GM19463 (cell line): ENCODE measurements around the gene UBE2D4.
"Not testable (repeated sequence)": the region's sequence is repeated elsewhere in the genome, so short reads cannot be mapped to it uniquely, and the experiment has no call there.

ENCODE experiments used
- ATAC-seq: cut with Tn5 transposase; IDR thresholded peaks from one replicate; pipeline ENCODE4 v1.9.1; 2021; ENCODE audit warnings: mild to moderate bottlenecking, moderate library complexity; ENCODE audit not compliant: unreplicated experiment

The UBE2D4 gene

DNA sequence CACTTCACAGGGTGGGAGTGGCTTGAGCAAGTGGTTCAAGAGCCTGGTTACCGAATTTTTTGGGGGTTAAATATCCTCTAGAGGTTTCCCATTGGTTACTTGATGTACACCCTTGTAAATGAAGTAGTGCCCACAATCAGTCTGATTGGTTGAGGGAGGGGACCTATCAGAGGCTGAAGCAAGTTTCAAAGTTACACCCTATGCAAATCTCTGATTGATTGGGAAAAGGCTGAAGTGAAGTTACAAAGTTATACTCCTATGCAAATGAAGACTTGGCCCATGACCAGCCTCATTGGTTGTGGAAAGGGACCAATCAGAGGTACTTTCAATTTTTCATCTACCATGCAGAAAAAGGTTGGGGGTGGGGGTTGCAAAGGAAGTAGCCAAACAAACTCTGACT is 34.7 kb downstream of the UBE2D4 start:
- no peak for ATAC-seq

DNA sequence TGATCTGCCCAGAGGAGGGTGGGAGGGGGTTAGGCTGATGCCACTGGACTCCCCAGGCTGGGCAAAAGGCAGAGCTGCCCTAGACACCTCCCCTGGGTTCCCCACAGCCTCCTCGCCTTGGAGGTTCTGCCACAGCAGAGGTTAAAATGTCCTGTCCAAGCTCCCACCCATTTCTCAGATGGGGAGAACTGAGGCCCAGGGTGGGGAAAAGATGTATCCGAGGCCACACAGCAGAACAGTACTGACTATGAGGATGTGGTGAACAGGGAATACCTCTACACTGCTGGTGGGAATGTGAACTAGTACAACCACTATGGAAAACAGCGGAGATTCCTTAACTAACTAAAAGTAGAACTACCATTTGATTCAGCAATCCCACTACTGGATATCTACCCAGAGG is 40.2 kb downstream of the UBE2D4 start:
- ATAC-seq = not testable (repeated sequence)

DNA sequence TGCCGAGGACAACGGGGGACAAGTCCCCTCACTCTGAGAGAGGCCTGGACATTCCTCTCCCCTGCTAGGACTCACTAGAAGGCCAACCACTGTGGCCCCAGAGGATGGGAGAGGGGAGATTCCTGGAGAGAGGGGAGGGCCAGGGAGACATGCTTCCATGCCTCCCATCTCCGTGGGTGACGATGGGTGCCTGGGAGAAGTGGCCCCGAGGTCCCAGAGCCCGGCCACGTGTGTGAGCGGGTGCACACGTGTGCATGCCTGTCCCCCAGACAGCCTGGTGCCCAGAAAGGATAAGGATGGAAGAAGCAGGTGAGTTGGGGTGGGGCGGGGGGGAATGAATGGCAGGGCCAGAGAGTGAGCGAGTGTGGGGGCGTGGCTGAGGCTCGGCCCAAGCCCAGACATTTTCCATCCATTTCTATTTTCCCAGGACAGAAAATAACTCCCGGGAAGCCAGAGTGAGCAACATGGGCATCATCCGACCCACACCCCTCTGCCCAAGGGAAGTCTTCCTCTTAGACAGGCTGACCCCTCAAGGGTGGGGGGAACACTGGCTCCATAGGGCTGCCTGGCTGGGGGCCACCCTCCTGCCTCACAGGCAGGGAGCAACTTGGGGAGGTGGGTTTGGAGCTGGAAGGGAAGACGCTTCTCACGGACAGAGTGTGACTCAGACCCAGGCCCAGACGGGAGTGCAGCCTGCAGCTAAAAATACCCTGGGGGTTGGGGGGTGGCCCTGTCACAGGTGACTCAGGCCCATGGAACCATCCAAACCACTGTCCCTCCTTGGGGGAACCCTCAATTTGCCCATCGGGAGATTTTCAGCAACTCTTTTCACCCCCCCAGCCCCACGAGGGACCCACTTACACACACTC is 42.2 kb downstream of the UBE2D4 start:
- not testable (repeated sequence) for ATAC-seq

DNA sequence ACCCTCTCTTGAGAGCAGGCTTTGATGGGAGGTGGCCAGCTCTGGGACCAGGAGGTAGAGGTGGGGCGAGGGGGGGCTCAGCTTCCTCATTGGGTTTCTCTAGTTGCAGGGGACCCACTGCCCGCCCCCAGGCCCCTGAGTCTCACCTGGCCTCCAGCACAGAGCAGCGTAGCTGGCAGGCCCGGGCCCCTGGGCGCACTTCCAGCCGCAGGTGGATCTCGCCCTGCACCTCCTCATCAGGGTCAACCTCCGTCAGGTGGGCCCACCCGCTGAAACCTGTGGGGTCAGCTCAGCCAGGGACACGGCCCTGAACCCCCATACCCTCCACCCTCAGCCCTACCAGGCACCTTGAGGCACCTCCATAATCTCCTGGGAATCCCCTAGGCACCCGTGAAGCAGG is 43.4 kb downstream of the UBE2D4 start:
- ATAC-seq = not testable (repeated sequence)

DNA sequence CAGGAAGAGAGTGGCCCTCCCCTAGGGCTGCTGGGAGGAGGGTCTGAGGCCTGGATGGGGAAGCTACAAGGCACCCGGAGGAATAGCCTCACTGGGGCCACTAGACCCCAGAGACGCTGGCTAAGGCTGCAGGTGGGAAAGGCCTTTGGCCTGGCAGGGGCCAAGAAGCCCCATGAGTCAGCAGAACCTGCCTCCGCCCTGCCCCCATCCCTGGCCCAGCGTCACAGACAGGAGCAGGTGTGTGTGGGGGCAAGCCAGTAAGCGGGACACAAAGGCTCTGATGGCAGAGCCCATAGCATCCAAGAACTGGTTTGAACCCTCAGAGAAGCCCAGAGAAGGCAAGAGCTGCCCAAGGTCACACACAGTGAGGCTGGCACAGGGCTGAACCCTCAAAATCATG is 44.5 kb downstream of the UBE2D4 start:
- not testable (repeated sequence) for ATAC-seq

DNA sequence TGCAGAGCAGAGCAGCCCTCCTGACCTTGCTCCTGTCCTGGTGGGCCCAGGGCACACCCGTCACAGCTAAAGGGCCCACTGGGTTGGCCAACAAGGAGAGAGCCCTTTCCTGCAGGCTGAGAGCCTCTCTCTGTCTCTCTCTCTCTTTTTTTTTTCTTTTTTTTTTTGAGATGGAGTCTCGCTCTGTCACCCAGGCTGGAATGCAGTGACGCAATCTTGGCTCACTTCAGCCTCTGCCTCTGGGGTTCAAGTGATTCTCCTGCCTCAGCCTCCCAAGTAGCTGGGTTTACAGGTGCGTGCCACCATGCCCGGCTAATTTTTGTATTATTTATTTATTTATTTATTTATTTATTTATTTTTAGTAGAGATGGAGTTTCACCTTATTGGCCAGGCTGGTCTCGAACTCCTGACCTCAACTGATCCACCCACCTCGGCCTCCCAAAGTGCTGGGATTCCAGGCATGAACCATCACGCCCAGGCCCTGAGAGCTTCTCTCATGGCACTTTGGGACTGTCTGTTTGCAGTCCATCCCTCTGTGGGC is 47.9 kb downstream of the UBE2D4 start:
- ATAC-seq = not testable (repeated sequence)

DNA sequence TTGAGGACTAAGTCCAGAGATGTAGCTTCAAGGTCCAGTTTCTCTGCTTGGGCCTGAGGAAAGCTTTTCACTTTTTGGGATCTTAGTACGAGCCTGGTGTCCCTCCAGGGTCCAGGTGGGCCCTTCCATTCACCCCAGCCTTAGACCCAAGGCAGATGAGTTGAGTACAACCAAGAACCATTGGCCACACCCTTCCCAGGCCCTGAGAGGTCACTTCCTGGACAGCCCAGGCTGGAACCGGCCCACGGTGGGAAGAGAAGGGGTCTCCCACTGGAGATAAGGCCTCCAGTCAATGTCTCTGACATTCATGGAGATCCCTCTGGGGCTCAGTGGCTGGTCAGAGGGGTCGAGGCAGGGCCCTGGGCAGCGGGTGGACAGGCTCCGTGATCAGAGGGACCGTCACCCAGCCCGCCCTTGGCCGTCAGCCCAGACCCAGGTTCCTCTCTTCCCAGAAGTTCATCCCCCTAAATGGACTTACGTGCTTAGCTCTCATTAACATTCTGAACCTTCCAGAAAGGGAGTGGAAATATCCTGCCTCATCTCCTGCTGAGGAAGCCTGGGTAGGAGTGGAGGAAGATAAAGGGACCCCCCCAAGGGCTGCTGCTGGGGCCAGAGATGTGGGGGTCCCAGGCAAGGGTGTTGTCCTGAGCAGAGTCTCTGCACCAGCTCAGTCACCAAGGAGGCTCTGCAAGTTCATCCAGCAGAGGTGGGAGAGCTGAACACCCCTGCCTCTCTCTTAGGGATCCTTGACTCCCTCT is 48.7 kb downstream of the UBE2D4 start:
- not testable (repeated sequence) for ATAC-seq

DNA sequence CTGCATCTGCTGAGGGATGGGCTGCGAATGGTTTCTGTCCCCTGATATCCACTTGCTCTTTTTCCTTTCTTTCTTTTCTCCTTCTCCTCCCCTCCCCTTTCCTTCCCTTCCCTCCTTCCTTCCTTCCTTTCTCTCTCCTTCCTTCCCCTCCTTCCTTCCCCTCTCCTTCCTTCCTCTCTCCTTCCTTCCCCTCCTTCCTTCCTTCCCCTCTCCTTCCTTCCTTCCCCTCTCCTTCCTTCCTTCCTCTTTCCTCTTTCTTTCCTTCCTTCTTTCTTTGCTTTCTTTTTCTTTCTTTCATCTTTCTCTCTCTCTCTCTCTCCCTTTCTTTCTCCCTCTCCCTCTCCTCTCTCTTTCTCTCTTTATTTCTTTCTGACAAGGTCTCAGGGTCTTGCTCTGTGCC is 51.3 kb downstream of the UBE2D4 start:
- no peak for ATAC-seq

DNA sequence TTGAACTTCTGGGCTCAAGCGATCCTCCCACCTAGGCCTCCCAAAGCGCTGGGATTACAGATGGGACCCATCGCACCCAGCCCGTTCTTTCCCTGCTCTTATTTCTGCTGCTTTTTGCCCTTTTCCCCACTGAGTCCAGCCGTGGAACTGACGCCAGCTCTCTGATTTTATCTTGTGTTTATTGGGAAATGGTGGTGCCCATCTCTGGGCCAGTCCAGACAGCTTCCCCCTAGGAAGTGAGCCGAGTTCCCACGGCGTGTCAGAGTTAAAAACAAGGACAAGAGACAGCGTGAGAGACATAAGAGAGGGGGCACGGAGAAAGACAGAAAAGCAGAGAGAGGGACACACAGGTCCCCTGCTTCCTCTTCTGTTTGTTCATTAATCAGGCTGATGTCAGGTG is 51.9 kb downstream of the UBE2D4 start:
- not testable (repeated sequence) for ATAC-seq

DNA sequence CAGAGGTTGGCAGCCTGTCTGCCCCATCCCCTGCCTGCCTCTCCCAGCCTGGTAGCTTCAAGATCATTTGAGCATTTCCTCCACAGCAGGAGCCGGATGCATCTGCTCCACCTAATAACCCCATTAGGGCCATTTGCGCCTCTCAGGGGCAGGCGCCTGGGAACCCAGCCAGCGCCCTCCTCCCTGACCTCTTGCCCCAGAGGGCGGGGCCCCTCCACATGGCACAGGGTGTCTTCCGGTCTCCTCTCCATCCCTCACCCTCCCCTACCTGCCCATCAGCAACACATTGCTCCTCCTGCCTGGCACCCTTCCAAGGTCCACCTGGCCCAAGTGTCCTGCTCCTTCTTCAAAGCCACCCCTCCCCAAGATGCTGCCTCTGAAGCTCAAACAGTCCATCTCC is 56.6 kb downstream of the UBE2D4 start:
- ATAC-seq = not testable (repeated sequence)

DNA sequence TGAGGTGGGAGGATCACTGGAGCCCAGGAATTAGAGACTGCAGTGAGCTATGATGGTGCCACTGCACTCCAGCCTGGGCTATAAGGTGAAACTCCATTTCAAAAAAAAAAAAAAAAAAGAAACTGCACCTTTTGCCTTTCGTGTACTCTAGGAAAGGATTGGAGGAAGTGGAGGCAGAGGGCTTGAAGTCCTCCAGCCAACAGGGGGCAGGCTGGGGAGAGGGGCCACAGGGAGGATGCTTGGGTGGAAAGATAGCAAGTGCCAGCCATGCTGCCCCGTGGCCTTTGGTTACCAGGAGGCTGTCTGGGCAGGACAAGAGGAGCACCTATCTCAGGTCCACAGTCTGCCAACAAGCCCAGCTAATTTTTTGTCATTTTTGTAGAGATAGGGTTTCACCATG is 57.5 kb downstream of the UBE2D4 start:
- ATAC-seq = not testable (repeated sequence)

DNA sequence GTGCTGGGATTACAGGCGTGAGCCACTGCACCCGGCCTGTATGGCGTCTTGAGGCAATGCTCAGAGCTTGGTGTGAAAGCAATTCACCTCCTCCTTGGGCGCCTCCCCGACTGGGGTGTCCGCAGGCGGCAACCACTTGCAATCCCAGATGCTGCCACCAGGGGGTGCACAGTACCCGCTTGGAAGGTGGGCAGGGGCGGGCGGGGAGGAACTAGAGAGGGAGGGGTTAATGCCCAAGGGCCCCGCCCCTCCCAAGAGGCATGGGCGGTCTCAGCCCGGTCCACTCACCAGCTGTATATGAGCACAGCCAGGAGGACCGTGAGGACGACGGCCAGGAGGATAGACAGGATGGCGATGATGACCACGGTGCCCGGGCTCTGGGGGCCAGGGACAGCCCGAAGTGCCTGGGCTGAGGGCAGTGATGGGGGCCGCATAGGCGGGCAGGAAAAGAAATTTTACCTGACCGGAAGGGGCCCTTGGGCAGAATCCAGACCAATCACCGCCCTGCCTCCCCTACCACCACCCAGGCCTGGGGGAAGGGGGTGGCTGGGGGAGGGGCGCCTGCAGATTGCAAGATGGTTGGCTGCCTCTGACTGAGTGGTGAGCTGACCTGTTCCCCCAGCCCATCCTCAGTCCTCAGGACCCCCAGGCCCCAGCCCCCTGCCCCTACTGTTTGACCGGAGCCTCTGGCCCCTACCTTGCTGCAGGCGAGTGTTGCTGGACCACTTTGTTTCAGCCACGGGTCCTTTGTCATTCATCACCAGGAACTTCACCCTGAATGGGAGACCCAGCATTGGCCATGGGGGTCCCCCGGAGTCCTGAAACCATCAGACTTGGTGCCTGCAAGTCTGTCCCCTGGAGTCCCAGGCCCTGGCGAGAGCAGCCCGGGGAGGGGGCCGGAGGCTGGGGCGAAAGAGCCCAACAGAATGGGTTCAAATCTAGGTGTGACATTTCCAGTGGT is 59.9 kb downstream of the UBE2D4 start:
- peak; percentile 84 for ATAC-seq

DNA sequence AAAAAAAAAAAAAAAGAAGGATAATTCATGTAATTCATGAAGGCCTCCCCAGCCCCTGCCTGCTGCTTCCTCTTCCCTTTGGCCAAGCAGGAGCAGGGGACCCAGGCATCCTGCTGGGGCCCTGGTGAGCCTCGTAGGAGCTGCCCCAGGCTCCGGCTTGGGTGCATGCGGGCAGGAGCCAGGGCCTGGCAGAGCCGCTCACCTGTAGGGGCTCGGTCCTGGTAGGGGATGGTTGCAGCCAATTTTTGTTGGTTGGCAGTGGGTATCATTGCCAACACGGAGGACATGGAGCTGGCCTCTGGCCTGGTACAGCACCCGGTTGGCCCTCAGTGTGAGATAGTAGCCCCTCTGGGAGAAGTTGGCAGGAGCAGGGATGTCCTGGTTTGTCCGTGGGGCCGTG is 61.2 kb downstream of the UBE2D4 start:
- not testable (repeated sequence) for ATAC-seq

DNA sequence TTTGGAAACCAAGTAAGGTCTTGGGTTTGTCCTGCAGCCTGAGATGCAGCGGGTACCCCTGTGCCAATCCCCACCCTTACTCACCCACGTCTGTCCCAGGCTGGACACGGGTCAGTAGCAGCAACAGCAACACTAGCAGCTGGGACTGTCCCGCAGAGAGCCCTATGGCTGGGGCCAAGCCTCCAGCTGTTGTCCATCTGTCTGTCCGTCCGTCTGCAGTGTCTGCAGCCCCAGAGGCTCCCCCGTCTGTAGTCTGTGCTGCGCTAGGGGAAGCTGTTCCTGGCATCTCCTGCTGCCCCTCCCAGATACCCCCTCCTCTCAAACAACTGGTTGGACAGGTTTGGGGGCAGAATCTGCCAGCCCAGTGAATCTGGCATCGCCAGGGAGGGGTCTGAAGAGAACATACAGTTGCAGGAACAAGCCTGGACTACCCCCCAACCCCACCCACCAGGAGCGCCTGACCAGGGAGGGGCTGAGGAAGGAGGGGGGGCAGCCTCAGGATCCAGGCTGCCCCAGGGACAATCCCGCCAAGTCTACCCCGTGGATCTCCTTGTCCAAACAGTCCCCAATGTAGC is 63.9 kb downstream of the UBE2D4 start:
- not testable (repeated sequence) for ATAC-seq

DNA sequence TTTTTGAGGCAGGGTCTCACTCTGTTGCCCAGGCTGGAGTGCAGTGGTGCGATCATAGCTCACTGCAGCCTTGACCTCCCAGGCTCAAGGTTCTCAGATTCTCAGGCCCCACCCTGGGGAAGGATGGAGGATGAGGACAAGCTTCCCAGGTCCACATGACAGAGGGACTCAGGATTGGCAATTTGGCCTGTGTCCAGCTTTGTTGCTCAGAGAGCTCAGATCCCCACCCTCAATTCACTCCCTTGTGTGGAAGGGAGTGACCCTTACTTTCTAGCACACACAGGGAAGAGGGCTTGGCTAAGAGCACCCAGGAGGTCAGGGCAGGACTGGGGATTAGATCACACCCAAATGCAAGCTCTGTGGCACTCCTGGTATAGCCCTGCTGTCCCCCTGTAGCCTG is 64.6 kb downstream of the UBE2D4 start:
- ATAC-seq = not testable (repeated sequence)

DNA sequence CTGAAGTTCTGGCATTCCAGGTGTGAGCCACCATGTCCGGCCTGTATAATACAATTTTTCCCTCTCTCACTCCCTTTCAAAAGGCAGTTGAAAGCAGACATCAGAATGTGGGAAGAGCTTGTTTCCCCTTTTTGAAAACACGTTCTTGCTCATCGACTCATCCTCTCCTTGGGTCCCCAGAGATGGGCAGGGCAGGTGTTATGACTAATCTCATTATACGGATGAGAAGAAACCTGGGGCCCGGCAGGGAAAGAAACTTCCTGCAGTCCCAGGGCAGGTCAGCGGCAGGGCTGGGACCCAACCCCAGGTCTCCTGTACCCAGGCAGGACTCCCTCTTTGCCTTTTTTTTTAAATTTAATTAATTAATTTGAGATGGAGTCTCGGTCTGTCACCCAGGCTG is 66.7 kb downstream of the UBE2D4 start:
- ATAC-seq = peak; percentile 100

DNA sequence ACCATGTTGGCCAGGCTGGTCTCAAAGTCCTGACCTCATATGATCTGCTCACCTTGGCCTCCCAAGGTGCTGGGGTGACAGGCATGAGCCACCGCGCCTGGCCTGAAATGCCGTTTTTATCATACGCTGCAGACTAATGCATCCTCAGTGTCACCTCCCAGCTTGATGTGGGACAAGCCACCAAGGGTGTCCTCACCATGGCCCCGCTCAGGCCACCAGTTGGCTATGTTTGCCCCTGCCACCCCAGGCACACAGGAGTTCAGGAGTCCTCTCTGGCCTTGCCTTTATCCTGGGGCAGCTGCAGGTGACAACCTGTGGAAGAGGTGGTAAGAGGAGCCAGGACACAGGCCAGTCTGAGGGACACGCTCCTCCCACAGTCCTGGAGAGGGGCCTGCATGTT is 68.4 kb downstream of the UBE2D4 start:
- ATAC-seq = not testable (repeated sequence)

DNA sequence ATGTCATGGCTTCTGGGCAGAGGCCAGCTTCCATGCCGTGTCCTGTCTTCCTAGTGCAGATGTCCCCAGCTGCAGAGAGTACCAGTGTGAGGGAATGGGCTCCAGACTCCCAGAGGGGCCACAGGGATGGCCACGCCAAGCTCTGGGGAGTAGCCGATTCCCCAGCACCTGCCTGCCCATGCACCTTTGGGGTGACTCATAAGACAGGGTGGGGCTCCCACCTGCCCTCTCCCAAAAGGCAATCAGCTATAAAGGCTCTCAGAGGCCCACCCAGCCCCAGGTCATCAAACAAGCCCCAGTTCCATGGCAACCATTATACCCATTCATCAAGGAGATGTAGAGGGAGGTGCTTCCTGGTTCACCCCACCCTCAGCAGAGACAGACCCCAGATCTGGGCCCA is 71.3 kb downstream of the UBE2D4 start, which contains the start of gene SPDYE1:
Gene SPDYE1, plus strand, starts transcription at position 366 of the 400 bp plus-strand sequence. CDS start 2,053 bp downstream, outside the sequence.
- not testable (repeated sequence) for ATAC-seq
